Measurements from ENCODE around the gene H2BW1. TPM values are rescaled to one million over a fixed set of nuclear protein-coding genes. Genes with fewer than 3 reads are reported as not detected.
"Not testable (repeated sequence)": the region's sequence is repeated elsewhere in the genome, so short reads cannot be mapped to it uniquely, and the experiment has no call there.

H2BW1 gene
- total and polyA plus RNA-seq, 7 donors: not detected

- Histone ChIP-seq H3K36me3 (ENCODE audit: insufficient read depth in 1 of 2, low read depth in 1 of 2) (no peaks in the 10 kb centered on the region), H3K4me1 (no peaks in the 10 kb centered on the region), H3K4me3 (no peak overlapping the region), H3K27ac (no peak overlapping the region), H3K9me3 (no peaks in the 10 kb centered on the region), H3K27me3 (ENCODE audit: insufficient read depth in 3 of 3, low read length in 2 of 3) (peaks cover 0 to 26% (median 0%) of the 10 kb centered on the region in 3 donors)
- 45 to 49% (median 48%) methylated on average over 5 of the region's 5 CpGs for WGBS, 3 donors
- intact Hi-C loops (cut with DNase I): no loop called here
- TF ChIP-seq CTCF (IDR thresholded peaks at IDR 0.05): no peak
- no peak for ATAC-seq
- DNase-seq: no peak
These were observed 14.3 kb downstream of the H2BW1 start for GRCh38 chrX:103999234-103999633.

GRCh38 chrX:103983508-103983907 lies 30.0 kb downstream of the H2BW1 start:
- H3K27ac ChIP-seq; H3K36me3 ChIP-seq (ENCODE audit: insufficient read depth in 1 of 2, low read depth in 1 of 2); DNase-seq; intact Hi-C loops (cut with DNase I); H3K27me3 ChIP-seq (ENCODE audit: insufficient read depth in 3 of 3, low read length in 2 of 3); H3K4me3 ChIP-seq; H3K4me1 ChIP-seq; ATAC-seq; H3K9me3 ChIP-seq: not testable (repeated sequence)
- no CpG with 5 or more reads among the region's 13 CpGs for WGBS, 3 donors

GRCh38 chrX:103962411-103963278 lies 50.9 kb downstream of the H2BW1 start, which contains the start of gene TMSB15B:
Gene TMSB15B (plus strand): TSS chrX:103962627.
- intact Hi-C loops (cut with DNase I); H3K36me3 ChIP-seq (ENCODE audit: insufficient read depth in 1 of 2, low read depth in 1 of 2); DNase-seq; H3K27ac ChIP-seq; H3K4me1 ChIP-seq; H3K4me3 ChIP-seq; H3K9me3 ChIP-seq; H3K27me3 ChIP-seq (ENCODE audit: insufficient read depth in 3 of 3, low read length in 2 of 3): not testable (repeated sequence)
- ATAC-seq: peak in 1 of 4 donors; percentile 53
- no CpG with 5 or more reads among the region's 55 CpGs for WGBS, 3 donors

Other genes with a start within 250 kb of the H2BW1 start
- gene PLP1, start 236.9 kb downstream of the H2BW1 start, total RNA-seq: 1 to 10 TPM in 1 of 4 donors, under 1 TPM in 2, not detected in 1; 0.39 to 1.7 (median 0.95) TPM
- 1 to 10 TPM in 1 of 3 donors, under 1 TPM in 2; 0.69 to 1.2 (median 0.70) TPM for gene PLP1, start 236.9 kb downstream of the H2BW1 start, polyA plus RNA-seq
- 10 to 100 TPM in 1 of 4 donors, 1 to 10 TPM in 3; 1.9 to 15.2 (median 5.3) TPM for gene RAB9B, start 181.5 kb downstream of the H2BW1 start, total RNA-seq
- gene RAB9B, start 181.5 kb downstream of the H2BW1 start, polyA plus RNA-seq: 1 to 10 TPM in 2 of 3 donors, under 1 TPM in 1; 0.47 to 4.2 (median 1.7) TPM
- gene TMSB15B, start 51.1 kb downstream of the H2BW1 start, total RNA-seq: 1 to 10 TPM in 1 of 4 donors, under 1 TPM in 1, not detected in 2; 0.26 to 1.0 TPM
- under 1 TPM; 0.19 to 0.53 (median 0.46) TPM for gene TMSB15B, start 51.1 kb downstream of the H2BW1 start, polyA plus RNA-seq
- not detected for gene H2BW2, start 26.2 kb upstream of the H2BW1 start, total RNA-seq
- gene H2BW2, start 26.2 kb upstream of the H2BW1 start, polyA plus RNA-seq: not detected
- under 1 TPM in 3 of 4 donors, not detected in 1; 0.11 to 0.17 (median 0.15) TPM for gene TMSB15C, start 62.5 kb upstream of the H2BW1 start, total RNA-seq
- gene TMSB15C, start 62.5 kb upstream of the H2BW1 start, polyA plus RNA-seq: under 1 TPM; 0.05 to 0.35 (median 0.08) TPM
- gene ZCCHC18, start 98.8 kb upstream of the H2BW1 start, total RNA-seq: under 1 TPM in 2 of 4 donors, not detected in 2; 0.07 to 0.13 TPM
- under 1 TPM; 0.05 to 0.11 (median 0.08) TPM for gene ZCCHC18, start 98.8 kb upstream of the H2BW1 start, polyA plus RNA-seq
- gene SLC25A53, start 143.3 kb upstream of the H2BW1 start, total RNA-seq: 1 to 10 TPM; 4.9 to 8.3 (median 5.1) TPM
- gene SLC25A53, start 143.3 kb upstream of the H2BW1 start, polyA plus RNA-seq: 10 to 100 TPM in 1 of 3 donors, 1 to 10 TPM in 2; 3.2 to 11.0 (median 6.5) TPM
- gene FAM199X, start 152.7 kb upstream of the H2BW1 start, total RNA-seq: 10 to 100 TPM; 12.0 to 17.1 (median 14.6) TPM
- 10 to 100 TPM in 1 of 3 donors, 1 to 10 TPM in 2; 6.1 to 16.5 (median 7.3) TPM for gene FAM199X, start 152.7 kb upstream of the H2BW1 start, polyA plus RNA-seq
- gene ESX1, start 241.2 kb upstream of the H2BW1 start, total RNA-seq: not detected
- gene ESX1, start 241.2 kb upstream of the H2BW1 start, polyA plus RNA-seq: not detected

Measured in psoas muscle (tissue), 8 donors.